ENCODE data around the gene ALKBH4.

DNA sequence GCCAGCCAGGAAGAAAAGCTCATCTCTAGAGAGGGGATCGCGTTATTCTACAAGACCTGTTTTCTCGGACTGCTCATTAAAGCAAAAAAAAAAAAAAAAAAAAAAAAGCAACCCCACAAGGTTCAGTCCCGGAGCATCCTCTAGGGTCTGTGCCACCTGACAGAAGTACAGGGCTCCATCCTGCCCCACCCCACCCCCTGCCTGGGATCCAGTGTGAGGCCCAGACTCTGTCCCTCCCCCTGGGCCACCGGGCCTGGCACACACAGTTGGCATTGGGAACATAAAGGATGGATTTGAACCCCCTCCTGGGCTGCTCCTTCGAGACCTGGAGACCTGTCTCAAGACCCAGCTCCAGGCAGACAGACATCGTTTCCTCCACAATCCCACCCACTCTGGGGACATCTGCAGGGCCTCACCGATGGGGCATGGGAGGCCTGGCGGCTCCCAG, 30.6 kb downstream of the ALKBH4 start:
- TF ChIP-seq CTCF (IDR thresholded peaks at IDR 0.05) (no peak), POLR2A (IDR thresholded peaks at IDR 0.05) (no peak)

Data from esophagus squamous epithelium (tissue), 4 donors.